ENCODE results near the gene EPB41L4B.

EPB41L4B gene

GRCh38 chr9:109267555-109267954 is 53.3 kb downstream of the EPB41L4B start:
- no peak for FAIRE-seq

- no peak for FAIRE-seq
Observed at GRCh38 chr9:109264877-109265587, 55.8 kb downstream of the EPB41L4B start.

- no peak for FAIRE-seq
Observed at GRCh38 chr9:109263358-109263757, 57.5 kb downstream of the EPB41L4B start.

- FAIRE-seq = no peak
Observed at GRCh38 chr9:109258481-109259302, 62.2 kb downstream of the EPB41L4B start.

- no peak for FAIRE-seq
Observed at GRCh38 chr9:109256336-109256735, 64.5 kb downstream of the EPB41L4B start.

- no peak for FAIRE-seq
Observed at GRCh38 chr9:109255394-109255793, 65.5 kb downstream of the EPB41L4B start.

- FAIRE-seq = no peak
Observed at GRCh38 chr9:109254317-109254716, 66.5 kb downstream of the EPB41L4B start.

GRCh38 chr9:109253637-109254284 is 67.1 kb downstream of the EPB41L4B start:
- FAIRE-seq = no peak

- no peak for FAIRE-seq
Observed at GRCh38 chr9:109253241-109253636, 67.6 kb downstream of the EPB41L4B start.

GRCh38 chr9:109252291-109252690 is 68.6 kb downstream of the EPB41L4B start:
- FAIRE-seq = no peak

- FAIRE-seq = no peak
Observed at GRCh38 chr9:109251776-109252106, 69.1 kb downstream of the EPB41L4B start.

GRCh38 chr9:109251080-109251775 is 69.6 kb downstream of the EPB41L4B start:
- no peak for FAIRE-seq

- FAIRE-seq = no peak
Observed at GRCh38 chr9:109250771-109251079, 70.1 kb downstream of the EPB41L4B start.

- no peak for FAIRE-seq
Observed at GRCh38 chr9:109250311-109250741, 70.5 kb downstream of the EPB41L4B start.

GRCh38 chr9:109249615-109250014 is 71.2 kb downstream of the EPB41L4B start:
- no peak for FAIRE-seq

- no peak for FAIRE-seq
Observed at GRCh38 chr9:109248133-109248581, 72.7 kb downstream of the EPB41L4B start.

- FAIRE-seq = no peak
Observed at GRCh38 chr9:109247228-109247627, 73.6 kb downstream of the EPB41L4B start.

- FAIRE-seq = no peak
Observed at GRCh38 chr9:109246533-109246932, 74.3 kb downstream of the EPB41L4B start.

- FAIRE-seq = no peak
Observed at GRCh38 chr9:109245310-109245897, 75.5 kb downstream of the EPB41L4B start.

- FAIRE-seq = no peak
Observed at GRCh38 chr9:109244179-109245132, 76.4 kb downstream of the EPB41L4B start.

- no peak for FAIRE-seq
Observed at GRCh38 chr9:109242741-109243140, 78.1 kb downstream of the EPB41L4B start.

- no peak for FAIRE-seq
Observed at GRCh38 chr9:109242014-109242413, 78.8 kb downstream of the EPB41L4B start.

All from A204.1 (cell line).